ENCODE data around the gene DPY19L3. TPM values are rescaled to one million over a fixed set of nuclear protein-coding genes. Genes with fewer than 3 reads are reported as not detected.

The DPY19L3 gene
- total and polyA plus RNA-seq, 2 donors (not counting 1 experiment from before 2014, with no cell fraction given): 14.0 to 40.0 TPM

DNA sequence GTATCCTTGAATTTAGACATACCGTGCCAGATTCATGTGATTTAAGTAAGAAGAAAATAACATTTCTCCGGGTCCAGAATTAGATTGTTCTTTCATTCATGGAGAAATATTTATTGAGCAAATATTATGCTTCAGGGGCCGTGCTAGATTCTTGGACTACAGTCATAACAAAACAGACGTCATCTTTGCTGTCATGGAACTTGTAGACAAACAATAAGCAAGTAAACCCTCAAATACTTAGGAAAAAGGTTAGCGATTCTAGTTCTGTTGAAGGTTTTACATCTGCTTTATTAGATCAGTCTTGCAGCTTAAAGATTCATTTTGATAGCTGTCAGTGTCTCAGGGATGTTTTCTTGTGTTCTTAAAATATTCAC lies 43.3 kb upstream of the DPY19L3 start:
- Histone ChIP-seq H3K79me2 (ENCODE audit: control insufficient read depth, insufficient read depth, low read length) (peaks cover 70% of the 10 kb centered on the region), H3K36me3 (replicated peaks in 1 of 2; ENCODE audit: control extremely low read depth in 1 of 2, control insufficient read depth in 1 of 2, extremely low read depth in 1 of 2, insufficient read depth in 2 of 2, low read length in 1 of 2) (peaks cover 12 to 92% of the 10 kb centered on the region in 2 experiments), H3K9ac (ENCODE audit: low read length) (no peak overlapping the region), H3K9me3 (ENCODE audit: control extremely low read depth in 1 of 3, control insufficient read depth in 2 of 3, insufficient read depth in 1 of 3, low read length in 2 of 3) (peaks cover 0 to 1% (median 0%) of the 10 kb centered on the region in 3 donors), H2AFZ (ENCODE audit: insufficient read depth, low read depth, low read length, poor library complexity, severe bottlenecking) (no peak overlapping the region), H4K20me1 (ENCODE audit: control insufficient read depth, insufficient read depth, low read length, poor library complexity, severe bottlenecking) (peaks cover 75% of the 10 kb centered on the region), H3K27ac (ENCODE audit: low read length in 2 of 2) (no peak overlapping the region), H3K27me3 (replicated peaks in 1 of 4; ENCODE audit: control extremely low read depth in 1 of 4, control insufficient read depth in 3 of 4, insufficient read depth in 4 of 4, low read length in 3 of 4) (no peaks in the 10 kb centered on the region), H3K4me2 (replicated peaks; ENCODE audit: low read depth, low read length, poor library complexity, severe bottlenecking) (no peak overlapping the region), H3K4me1 (ENCODE audit: control insufficient read depth in 2 of 2, insufficient read depth in 2 of 2, low read length in 2 of 2) (no peaks in the 10 kb centered on the region), H3K4me3 (ENCODE audit: control extremely low read depth in 1 of 5, extremely low read depth in 1 of 5, insufficient read depth in 1 of 5, low read depth in 2 of 5, low read length in 4 of 5) (no peak overlapping the region)
- H3K27ac Mint-ChIP-seq: no peak overlapping the region
- ChIA-PET POLR2A (no interaction called here), CTCF (no interaction called here)
- no peak for TF ChIP-seq EZH2 (IDR thresholded peaks at IDR 0.05; ENCODE audit: borderline replicate concordance, insufficient read depth, low read depth, low read length, poor library complexity, severe bottlenecking)
- TF ChIP-seq, protein P1, sequence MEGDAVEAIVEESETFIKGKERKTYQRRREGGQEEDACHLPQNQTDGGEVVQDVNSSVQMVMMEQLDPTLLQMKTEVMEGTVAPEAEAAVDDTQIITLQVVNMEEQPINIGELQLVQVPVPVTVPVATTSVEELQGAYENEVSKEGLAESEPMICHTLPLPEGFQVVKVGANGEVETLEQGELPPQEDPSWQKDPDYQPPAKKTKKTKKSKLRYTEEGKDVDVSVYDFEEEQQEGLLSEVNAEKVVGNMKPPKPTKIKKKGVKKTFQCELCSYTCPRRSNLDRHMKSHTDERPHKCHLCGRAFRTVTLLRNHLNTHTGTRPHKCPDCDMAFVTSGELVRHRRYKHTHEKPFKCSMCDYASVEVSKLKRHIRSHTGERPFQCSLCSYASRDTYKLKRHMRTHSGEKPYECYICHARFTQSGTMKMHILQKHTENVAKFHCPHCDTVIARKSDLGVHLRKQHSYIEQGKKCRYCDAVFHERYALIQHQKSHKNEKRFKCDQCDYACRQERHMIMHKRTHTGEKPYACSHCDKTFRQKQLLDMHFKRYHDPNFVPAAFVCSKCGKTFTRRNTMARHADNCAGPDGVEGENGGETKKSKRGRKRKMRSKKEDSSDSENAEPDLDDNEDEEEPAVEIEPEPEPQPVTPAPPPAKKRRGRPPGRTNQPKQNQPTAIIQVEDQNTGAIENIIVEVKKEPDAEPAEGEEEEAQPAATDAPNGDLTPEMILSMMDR (IDR thresholded peaks at IDR 0.05): no peak
- no peak for DNase-seq
- intact Hi-C loops (cut with micrococcal nuclease): no loop called here
- no peak overlapping the region for H3K4me3 Mint-ChIP-seq
- H3K4me1 Mint-ChIP-seq: peaks cover 13% of the 10 kb centered on the region
- H3K9me3 Mint-ChIP-seq (ENCODE audit: insufficient read depth): no peaks in the 10 kb centered on the region
- no peaks in the 10 kb centered on the region for H3K27me3 Mint-ChIP-seq
- ATAC-seq (ENCODE audit: low read depth): no peak
- 100% methylated on average over 2 of the region's 5 CpGs for WGBS (ENCODE audit: insufficient coverage)

- no peaks in the 10 kb centered on the region for H3K4me1 ChIP-seq (ENCODE audit: control insufficient read depth in 2 of 2, insufficient read depth in 2 of 2, low read length in 2 of 2)
- CTCF ChIA-PET: no interaction called here
- no peak overlapping the region for H2AFZ ChIP-seq (ENCODE audit: insufficient read depth, low read depth, low read length, poor library complexity, severe bottlenecking)
- intact Hi-C loops (cut with micrococcal nuclease): no loop called here
- H3K4me3 ChIP-seq (ENCODE audit: control extremely low read depth in 1 of 5, extremely low read depth in 1 of 5, insufficient read depth in 1 of 5, low read depth in 2 of 5, low read length in 4 of 5): no peak overlapping the region
- no peak overlapping the region for H3K9ac ChIP-seq (ENCODE audit: low read length)
- peaks cover 75% of the 10 kb centered on the region for H3K79me2 ChIP-seq (ENCODE audit: control insufficient read depth, insufficient read depth, low read length)
- peaks cover 82% of the 10 kb centered on the region for H4K20me1 ChIP-seq (ENCODE audit: control insufficient read depth, insufficient read depth, low read length, poor library complexity, severe bottlenecking)
- DNase-seq (no peak), ATAC-seq (ENCODE audit: low read depth) (no peak)
- no peaks in the 10 kb centered on the region for H3K27me3 ChIP-seq (replicated peaks in 1 of 4; ENCODE audit: control extremely low read depth in 1 of 4, control insufficient read depth in 3 of 4, insufficient read depth in 4 of 4, low read length in 3 of 4)
- Mint-ChIP-seq H3K4me1 (peaks cover 16% of the 10 kb centered on the region), H3K27ac (no peak overlapping the region), H3K9me3 (ENCODE audit: insufficient read depth) (no peaks in the 10 kb centered on the region), H3K27me3 (no peaks in the 10 kb centered on the region), H3K4me3 (no peak overlapping the region)
- H3K9me3 ChIP-seq (ENCODE audit: control extremely low read depth in 1 of 3, control insufficient read depth in 2 of 3, insufficient read depth in 1 of 3, low read length in 2 of 3): peaks cover 0 to 1% (median 0%) of the 10 kb centered on the region in 3 donors
- no peak overlapping the region for H3K27ac ChIP-seq (ENCODE audit: low read length in 2 of 2)
- no peak overlapping the region for H3K4me2 ChIP-seq (replicated peaks; ENCODE audit: low read depth, low read length, poor library complexity, severe bottlenecking)
- no peak for TF ChIP-seq EZH2 (IDR thresholded peaks at IDR 0.05; ENCODE audit: borderline replicate concordance, insufficient read depth, low read depth, low read length, poor library complexity, severe bottlenecking)
- TF ChIP-seq, protein P1 (IDR thresholded peaks at IDR 0.05): no peak
- WGBS (ENCODE audit: insufficient coverage): 100% methylated on average over 1 of the region's 3 CpGs
- H3K36me3 ChIP-seq (replicated peaks in 1 of 2; ENCODE audit: control extremely low read depth in 1 of 2, control insufficient read depth in 1 of 2, extremely low read depth in 1 of 2, insufficient read depth in 2 of 2, low read length in 1 of 2): peaks cover 14 to 92% of the 10 kb centered on the region in 2 experiments
- POLR2A ChIA-PET: no interaction called here
These were observed 42.4 kb upstream of the DPY19L3 start for GRCh38 chr19:32363175-32363574.

Data from B cell (primary cell).